GM21360 (cell line): ENCODE measurements around the gene STRC.
"Not testable (repeated sequence)": the region's sequence is repeated elsewhere in the genome, so short reads cannot be mapped to it uniquely, and the experiment has no call there.

Source experiments
- ATAC-seq: cut with Tn5 transposase; IDR thresholded peaks from one replicate; pipeline ENCODE4 v1.9.1; 2021; ENCODE audit warnings: mild to moderate bottlenecking, moderate library complexity; ENCODE audit not compliant: unreplicated experiment

The STRC gene

GRCh38 chr15:43566615-43567014 is 52.0 kb downstream of the STRC start:
- not testable (repeated sequence) for ATAC-seq

- ATAC-seq, result not testable (repeated sequence)
Observed at GRCh38 chr15:43563793-43564192, 54.8 kb downstream of the STRC start.

- not testable (repeated sequence) for ATAC-seq
Observed at GRCh38 chr15:43562753-43563152, 55.8 kb downstream of the STRC start.

DNA sequence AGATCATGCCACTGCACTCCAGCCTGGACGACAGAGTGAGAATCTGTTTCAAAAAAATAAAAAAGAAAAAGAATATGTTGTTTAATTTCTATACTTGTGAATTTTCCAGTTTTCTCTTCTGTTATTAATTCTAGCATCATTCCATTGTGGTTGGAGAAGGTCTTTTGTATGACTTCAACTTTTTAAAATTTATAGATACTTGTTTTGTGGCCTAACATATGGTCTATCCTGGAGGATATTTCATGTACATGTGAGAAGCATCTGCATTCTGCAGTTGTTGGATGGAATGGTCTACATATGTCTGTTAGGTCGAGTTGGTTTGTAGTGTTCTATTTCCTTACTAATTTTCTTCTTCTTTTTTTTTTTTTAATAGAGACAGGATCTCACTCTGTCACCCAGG is 65.6 kb downstream of the STRC start:
- ATAC-seq, result no peak

GRCh38 chr15:43552256-43552655 is 66.3 kb downstream of the STRC start:
- ATAC-seq, result no peak

DNA sequence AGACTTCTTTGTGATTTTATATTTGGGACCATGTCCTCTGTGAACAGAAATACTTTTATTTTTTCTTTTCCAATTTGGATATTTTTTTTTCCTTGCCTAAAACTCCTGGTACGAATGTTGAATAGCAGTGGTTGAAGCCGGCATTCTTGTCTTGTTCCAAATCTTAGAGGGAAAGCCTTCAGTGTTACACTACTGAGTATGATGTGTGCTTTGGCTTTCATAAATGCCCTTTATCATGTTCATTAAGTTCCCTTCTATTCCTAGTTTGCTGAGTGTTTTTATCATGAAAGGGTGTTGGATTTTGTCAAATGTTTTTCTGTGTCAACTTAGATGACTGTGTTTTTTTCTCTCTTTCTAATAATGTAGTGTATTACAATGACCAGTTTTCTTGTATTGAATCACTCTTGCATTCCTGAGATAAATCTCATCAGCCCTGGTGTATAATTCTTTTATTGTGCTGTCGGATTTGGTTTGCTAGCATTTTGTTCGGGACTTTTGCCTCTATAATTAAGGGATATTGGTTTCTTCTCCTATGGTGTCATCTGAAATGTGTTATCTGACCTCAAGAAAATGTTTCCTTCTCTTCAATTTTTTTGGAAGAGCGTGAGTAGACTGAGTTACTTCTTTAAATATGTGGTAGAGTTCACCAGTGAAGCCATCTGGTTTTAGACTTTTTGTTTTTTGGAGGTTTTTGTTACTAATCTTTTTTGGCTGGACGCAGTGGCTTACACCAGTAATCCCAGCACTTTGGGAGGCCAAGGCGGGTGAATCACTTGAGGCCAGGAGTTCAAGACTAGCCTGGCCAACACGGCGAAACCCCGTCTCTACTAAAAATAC is 67.9 kb downstream of the STRC start:
- no peak for ATAC-seq
